ENCODE data around the gene L3MBTL4.

DNA sequence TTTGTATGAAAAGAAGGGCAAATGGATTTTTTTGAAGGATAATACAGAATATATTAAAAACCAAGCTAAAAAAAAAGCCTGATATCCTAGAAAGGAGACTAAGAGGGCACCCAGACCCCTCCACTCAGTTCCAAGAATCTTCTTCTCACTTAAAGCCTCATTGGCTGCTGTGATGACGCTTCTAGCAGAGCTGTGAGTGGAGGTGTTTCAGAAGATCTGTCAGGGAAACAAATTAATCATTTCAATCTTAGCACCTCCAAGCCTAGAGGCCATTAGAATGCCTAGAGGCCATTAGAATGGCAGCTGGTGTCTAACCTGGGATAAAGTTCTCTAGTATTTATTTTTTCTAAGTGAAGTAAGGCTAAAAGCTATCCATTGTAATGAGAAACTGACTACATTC lies 355.2 kb downstream of the L3MBTL4 start:
- no peak for TF ChIP-seq POLR2A (IDR thresholded peaks at IDR 0.05)
- TF ChIP-seq, protein P1, sequence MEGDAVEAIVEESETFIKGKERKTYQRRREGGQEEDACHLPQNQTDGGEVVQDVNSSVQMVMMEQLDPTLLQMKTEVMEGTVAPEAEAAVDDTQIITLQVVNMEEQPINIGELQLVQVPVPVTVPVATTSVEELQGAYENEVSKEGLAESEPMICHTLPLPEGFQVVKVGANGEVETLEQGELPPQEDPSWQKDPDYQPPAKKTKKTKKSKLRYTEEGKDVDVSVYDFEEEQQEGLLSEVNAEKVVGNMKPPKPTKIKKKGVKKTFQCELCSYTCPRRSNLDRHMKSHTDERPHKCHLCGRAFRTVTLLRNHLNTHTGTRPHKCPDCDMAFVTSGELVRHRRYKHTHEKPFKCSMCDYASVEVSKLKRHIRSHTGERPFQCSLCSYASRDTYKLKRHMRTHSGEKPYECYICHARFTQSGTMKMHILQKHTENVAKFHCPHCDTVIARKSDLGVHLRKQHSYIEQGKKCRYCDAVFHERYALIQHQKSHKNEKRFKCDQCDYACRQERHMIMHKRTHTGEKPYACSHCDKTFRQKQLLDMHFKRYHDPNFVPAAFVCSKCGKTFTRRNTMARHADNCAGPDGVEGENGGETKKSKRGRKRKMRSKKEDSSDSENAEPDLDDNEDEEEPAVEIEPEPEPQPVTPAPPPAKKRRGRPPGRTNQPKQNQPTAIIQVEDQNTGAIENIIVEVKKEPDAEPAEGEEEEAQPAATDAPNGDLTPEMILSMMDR (IDR thresholded peaks at IDR 0.05) = no peak

Measured in heart left ventricle (tissue), 13 donors.